ENCODE data around the gene RMDN2.

Gene RMDN2

GRCh38 chr2:37896319-37896718, 28.8 kb upstream of the RMDN2 start:
- in situ Hi-C loops (cut with HindIII; ENCODE audit: low sequenced_read_pairs) = no loop called here

DNA sequence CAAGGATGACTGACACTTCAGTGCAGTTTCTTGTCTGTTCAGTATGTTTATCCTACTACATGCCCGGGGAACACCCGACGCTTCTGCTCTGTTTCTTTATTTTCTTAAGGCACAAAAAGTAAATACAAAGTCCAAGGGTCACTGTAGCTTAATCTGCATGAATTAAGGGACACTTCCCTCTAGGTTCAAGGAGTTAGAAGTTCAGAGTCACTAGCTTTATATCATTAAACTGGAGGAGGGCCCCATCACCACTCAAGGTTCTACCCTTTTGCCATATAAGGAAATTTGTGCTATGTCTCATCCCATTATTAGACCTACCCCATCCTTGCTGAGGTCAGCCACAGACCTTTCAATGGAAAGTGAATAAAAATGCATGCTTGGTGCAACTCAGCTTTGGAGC, 27.6 kb upstream of the RMDN2 start:
- in situ Hi-C loops (cut with HindIII; ENCODE audit: low sequenced_read_pairs) = no loop called here

GRCh38 chr2:37898448-37898847, 26.6 kb upstream of the RMDN2 start:
- in situ Hi-C loops (cut with HindIII; ENCODE audit: low sequenced_read_pairs) = no loop called here

- in situ Hi-C loops (cut with HindIII; ENCODE audit: low sequenced_read_pairs) = no loop called here
Observed at GRCh38 chr2:37902991-37903390, 22.1 kb upstream of the RMDN2 start.

- in situ Hi-C loops (cut with HindIII; ENCODE audit: low sequenced_read_pairs) = no loop called here
Observed at GRCh38 chr2:37904425-37904824, 20.7 kb upstream of the RMDN2 start.

- in situ Hi-C loops (cut with HindIII; ENCODE audit: low sequenced_read_pairs) = no loop called here
Observed at GRCh38 chr2:37904993-37905392, 20.1 kb upstream of the RMDN2 start.

GRCh38 chr2:37906131-37906530, 19.0 kb upstream of the RMDN2 start:
- in situ Hi-C loops (cut with HindIII; ENCODE audit: low sequenced_read_pairs) = no loop called here

DNA sequence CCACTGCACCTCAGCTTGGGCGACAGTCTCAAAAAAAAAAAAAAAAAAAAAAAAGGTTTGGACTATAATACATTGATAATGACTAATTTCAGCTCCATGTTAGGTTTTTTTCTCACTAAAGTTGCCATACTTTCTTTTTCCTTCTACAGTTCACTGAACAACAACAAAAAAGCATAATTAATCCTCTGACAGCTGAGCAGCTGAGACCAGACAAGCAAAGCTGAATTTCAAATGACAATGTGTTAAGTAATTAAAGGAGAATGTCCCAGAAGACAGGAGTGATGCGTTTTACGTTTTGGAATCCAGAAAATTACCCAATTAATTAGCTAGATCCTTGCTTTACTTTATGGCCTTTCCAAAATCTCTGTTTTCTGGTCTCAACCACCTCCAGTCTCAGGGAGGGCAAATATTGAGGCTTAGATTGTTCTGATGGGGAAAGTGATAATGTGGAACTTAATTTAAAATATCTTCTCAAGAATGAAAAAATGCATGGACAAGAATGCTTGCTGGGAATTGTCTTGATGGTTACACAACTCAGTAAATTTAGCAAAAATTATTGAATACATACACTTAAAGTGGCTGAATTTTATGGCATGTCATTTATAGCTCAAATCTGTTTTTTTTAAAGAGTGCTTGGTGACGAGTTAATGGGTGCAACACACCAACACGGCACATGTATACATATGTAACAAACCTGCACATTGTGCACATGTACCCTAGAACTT, 17.4 kb upstream of the RMDN2 start:
- in situ Hi-C loops (cut with HindIII; ENCODE audit: low sequenced_read_pairs) = no loop called here

DNA sequence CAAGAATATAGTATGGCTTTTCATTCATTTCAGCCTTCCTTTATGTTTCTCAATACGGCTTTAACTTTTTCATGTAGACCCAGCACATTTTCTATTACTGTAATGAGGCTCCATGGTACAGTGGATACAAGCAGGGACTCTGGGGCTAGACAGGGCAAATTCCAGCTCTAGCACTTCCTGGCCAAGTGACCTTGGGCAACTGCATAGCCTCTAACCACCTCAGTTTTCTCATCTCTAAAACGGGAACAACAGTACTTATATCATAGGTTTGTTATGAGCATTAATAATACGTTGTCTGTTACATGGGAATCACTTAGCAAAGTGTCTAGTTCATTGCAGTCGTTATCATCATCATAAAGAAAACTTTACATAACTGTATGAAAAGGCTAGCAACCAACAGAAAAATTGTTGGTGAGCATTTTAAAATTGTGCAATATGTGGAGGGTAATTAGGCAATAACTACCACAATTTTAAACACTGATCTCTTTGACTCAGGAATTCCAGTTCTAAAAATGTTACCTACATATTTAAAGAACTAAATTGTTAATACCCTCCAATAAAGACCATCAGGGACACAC, 13.7 kb upstream of the RMDN2 start:
- in situ Hi-C loops (cut with HindIII; ENCODE audit: low sequenced_read_pairs) = no loop called here

DNA sequence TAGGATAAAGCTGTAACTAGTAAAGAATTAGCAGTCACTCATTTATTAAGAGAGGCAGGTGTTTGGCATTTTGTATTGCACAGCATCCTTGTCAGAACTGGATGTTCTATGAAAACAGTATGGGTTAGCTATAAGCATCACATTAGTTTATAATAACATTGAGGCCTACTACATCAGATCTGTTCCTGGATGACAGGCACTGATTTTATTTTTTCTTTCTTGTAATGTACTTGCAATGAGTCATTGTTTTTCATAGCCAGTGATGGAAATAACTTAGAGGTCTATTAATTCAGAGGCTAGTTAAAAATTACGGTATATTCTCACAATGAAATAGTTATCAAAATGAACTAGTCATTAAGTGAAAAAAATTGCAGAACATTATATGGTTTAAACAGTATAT, 13.0 kb upstream of the RMDN2 start:
- in situ Hi-C loops (cut with HindIII; ENCODE audit: low sequenced_read_pairs) = no loop called here

DNA sequence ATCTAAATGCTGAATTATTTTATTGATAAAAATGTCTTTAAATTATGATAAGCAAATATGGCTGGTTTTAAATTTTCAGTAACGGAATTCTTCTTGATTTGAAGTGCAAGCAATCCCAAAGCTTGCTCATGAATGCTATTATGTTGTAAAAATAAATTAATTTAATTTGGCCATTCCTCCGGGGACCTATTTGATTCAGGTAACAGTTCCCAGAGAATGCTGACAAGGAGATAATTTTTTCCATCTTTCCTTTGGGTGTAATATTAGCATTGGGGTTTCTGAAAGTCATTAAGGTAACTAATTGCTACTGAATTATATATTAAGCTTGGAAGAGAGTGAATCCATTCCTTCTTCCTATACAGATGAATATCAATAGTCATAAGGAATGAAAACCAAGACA, 12.5 kb upstream of the RMDN2 start:
- in situ Hi-C loops (cut with HindIII; ENCODE audit: low sequenced_read_pairs) = no loop called here

DNA sequence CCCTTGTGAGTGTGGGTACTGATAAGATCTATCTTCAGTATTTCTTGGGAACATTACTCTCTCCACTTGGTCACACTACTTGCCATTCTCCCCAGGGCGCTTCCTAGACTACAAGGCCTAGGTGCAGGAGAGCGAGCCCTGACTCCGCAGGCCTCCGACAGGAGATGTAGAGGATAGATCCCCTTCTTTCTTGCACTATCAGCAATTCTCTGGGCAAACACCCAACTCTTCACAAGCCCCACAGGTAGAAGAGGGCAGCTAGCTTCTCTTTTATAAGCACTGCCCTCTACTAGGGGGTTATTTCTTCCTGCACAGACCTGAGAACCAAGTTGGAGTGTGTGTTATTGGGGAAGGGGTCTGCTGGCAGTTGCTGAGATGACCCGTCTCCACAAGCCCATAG, 10.7 kb upstream of the RMDN2 start:
- in situ Hi-C loops (cut with HindIII; ENCODE audit: low sequenced_read_pairs) = no loop called here

DNA sequence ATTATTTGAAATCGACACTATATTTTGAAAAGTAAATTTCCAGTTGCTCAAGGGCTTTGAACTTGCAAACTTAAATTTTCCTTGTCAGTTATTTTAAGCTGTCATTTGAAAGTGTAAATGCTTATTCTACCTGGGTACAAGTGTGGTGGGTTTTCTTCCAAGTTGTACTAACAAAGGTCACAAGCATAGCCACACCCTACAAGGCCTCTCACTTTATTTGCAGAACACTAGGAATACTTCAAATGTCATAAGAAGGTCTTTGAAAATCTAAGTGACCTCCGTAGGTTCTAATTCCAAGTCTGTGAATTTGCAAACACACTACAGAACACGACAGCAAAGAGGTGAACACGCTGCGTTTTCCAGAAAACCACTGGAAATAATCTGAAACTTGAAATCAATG, 9.3 kb upstream of the RMDN2 start:
- in situ Hi-C loops (cut with HindIII; ENCODE audit: low sequenced_read_pairs) = no loop called here

DNA sequence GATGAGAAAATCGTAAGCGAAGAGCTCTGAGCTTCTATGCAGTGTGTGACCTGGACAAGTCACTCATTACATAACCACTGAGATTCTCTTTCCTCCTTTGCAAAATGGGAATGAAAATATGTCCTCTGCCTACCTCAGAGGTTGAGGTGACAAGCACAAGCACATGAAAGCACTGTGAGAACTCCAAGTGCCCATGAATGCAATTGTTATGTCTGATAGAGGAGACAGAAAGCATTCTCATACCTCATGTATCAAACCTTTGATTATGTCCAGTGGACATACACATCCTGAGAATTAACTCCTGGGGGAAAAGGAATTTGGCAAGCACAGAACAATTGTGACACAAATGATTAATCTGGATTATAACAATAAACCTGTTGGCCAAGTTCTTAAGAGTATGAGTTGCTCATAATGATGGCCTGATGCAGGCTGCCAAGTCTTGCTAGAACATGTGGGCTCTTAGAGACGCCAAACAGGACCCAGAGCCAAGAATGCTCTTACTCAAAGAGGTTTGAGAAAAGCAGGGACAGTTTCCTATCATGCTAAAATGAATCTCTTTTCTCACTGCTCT, 8.5 kb upstream of the RMDN2 start:
- in situ Hi-C loops (cut with HindIII; ENCODE audit: low sequenced_read_pairs) = no loop called here

DNA sequence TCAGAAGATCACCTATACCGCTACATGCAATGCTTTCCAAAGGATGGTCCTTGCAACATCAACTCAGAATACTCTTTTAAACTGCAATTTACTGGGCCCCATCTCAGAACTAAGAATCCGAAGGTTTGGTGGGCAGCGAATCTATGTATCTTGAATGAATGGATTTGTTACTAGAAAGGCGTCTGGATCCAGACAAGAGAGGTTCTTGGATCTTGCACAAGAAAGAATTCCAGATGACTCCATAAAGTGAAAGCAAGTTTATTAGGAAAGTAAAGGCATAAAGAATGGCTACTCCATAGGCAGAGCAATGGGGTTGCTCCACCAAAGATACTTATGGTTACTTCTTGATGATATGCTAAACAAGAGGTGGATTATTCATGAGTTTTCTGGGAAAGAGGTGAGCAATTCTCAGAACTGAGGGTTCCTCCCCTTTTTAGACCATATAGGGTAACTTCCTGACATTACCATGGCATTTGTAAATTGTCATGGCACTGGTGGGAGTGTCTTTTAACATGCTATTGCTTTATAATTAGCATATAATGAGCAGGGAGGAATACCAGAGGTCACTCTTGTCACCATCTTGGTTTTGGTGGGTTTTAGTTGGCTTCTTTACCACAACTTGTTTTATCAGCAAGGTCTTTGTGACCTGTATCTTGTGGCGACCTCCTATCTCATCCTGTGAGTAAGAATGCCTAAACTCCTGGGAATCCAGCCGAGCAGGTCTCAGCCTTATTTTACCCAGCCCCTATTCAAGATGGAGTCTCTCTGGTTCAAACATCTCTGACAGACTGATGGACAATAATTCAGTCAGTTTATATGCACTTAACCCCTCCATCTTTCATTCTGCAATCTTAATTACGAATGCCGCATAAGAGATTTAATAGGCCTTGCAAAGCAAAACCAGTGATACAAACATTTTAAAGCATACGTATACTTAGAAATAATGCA, 7.5 kb upstream of the RMDN2 start:
- in situ Hi-C loops (cut with HindIII; ENCODE audit: low sequenced_read_pairs) = no loop called here

- in situ Hi-C loops (cut with HindIII; ENCODE audit: low sequenced_read_pairs) = no loop called here
Observed at GRCh38 chr2:37918742-37919186, 6.3 kb upstream of the RMDN2 start.

DNA sequence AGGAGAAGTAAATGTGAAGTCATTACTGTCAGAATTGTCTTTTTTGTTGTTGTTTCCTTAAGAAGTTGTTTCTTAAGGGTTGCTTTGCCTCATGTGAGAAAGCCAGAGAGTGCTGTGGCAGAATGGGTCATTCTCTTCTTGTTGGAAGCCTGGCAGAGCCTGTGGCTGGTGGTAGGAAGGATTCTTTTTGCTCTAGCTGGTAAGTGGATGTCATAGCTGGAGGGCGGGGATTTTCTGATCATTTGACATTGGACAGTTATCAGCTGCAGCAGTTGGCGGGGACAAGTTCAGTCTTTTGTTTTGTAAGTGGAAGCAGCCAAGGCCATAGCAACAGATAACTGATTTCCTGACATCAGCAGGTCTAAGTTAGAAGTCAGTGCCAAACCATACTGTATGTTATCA, 5.5 kb upstream of the RMDN2 start:
- in situ Hi-C loops (cut with HindIII; ENCODE audit: low sequenced_read_pairs) = no loop called here

GRCh38 chr2:37920570-37920969, 4.5 kb upstream of the RMDN2 start:
- in situ Hi-C loops (cut with HindIII; ENCODE audit: low sequenced_read_pairs) = no loop called here

- in situ Hi-C loops (cut with HindIII; ENCODE audit: low sequenced_read_pairs) = no loop called here
Observed at GRCh38 chr2:37921781-37922180, 3.3 kb upstream of the RMDN2 start.

GRCh38 chr2:37923308-37924055, 1.6 kb upstream of the RMDN2 start:
- in situ Hi-C loops (cut with HindIII; ENCODE audit: low sequenced_read_pairs) = no loop called here

DNA sequence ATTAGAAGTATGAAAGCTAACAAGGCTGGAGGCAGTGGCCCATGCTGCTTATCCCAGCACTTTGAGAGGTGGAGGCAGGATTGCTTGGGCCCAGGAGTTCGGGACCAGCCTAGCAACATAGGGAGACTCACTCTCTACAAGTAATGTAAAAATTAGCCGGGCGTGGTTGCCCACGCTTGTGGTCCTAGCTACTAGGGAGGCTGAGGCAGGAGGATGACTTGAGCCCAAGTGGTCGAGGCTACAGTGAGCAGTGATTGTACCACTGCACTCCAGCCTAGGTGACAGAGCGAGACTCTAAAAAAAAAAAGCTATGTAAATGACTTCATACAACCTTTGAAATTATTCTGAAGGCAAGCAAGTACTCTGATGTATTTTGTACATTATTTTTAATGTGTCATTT, 1.5 kb downstream of the RMDN2 start:
- in situ Hi-C loops (cut with HindIII; ENCODE audit: low sequenced_read_pairs) = no loop called here
